ENCODE results near the gene GBX1. TPM values are rescaled to one million over a fixed set of nuclear protein-coding genes. Genes with fewer than 3 reads are reported as not detected.

The GBX1 gene
- total and polyA plus RNA-seq, 2 donors (not counting 3 experiments of a cell fraction or from before 2014, with no cell fraction given), result not detected

DNA sequence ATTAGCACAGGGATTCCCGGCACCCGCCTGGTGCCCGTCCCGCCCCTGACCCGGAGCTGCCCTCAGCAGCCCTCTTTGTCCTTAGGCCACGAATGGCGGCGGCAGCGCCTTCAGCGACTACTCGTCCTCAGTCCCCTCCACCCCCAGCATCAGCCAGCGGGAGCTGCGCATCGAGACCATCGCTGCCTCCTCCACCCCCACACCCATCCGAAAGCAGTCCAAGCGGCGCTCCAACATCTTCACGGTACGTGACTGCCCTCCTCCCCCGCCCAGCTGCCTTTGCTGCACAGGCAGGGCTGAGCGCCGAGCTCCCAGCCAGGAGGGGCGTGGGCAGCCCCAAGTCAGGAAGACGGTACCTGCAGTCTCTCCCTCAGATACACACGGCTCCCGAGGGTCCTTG, 47.6 kb downstream of the GBX1 start:
- Histone ChIP-seq H3K4me3 (replicated peaks in 1 of 3; ENCODE audit: insufficient read depth in 1 of 3, low read depth in 1 of 3, low read length in 3 of 3) (no peak overlapping the region), H3K4me2 (ENCODE audit: insufficient read depth, low read length) (no peak overlapping the region), H3K79me2 (ENCODE audit: control insufficient read depth, insufficient read depth, low read length) (peaks cover 21% of the 10 kb centered on the region), H2AFZ (ENCODE audit: low read depth, low read length) (no peak overlapping the region), H3K9me3 (replicated peaks; ENCODE audit: control insufficient read depth, insufficient read depth, low read length) (no peaks in the 10 kb centered on the region), H3K9ac (replicated peaks; ENCODE audit: extremely low read depth, insufficient read depth, low read length) (no peak overlapping the region), H3K4me1 (ENCODE audit: control insufficient read depth, extremely low read depth, insufficient read depth, low read length) (peaks cover 9% of the 10 kb centered on the region), H4K20me1 (replicated peaks; ENCODE audit: control insufficient read depth, extremely low read depth, insufficient read depth, low read length) (peaks cover 2% of the 10 kb centered on the region), H3K27ac (ENCODE audit: insufficient read depth, low read depth, low read length) (no peak overlapping the region), H3K27me3 (ENCODE audit: control insufficient read depth in 2 of 2, insufficient read depth in 2 of 2, low read length in 2 of 2) (no peaks in the 10 kb centered on the region), H3K36me3 (ENCODE audit: control insufficient read depth in 2 of 2, extremely low read depth in 1 of 2, insufficient read depth in 2 of 2, low read length in 2 of 2) (peaks cover 11 to 56% of the 10 kb centered on the region in 2 experiments), H3K9me1 (replicated peaks; ENCODE audit: control insufficient read depth, extremely low read depth, insufficient read depth, low read length) (no peaks in the 10 kb centered on the region)
- dilution Hi-C loops (cut with MboI; ENCODE audit: extremely low pct_ligation_motif_present, low sequenced_read_pairs), result no loop called here
- intact Hi-C loops (cut with micrococcal nuclease), result no loop called here
- no TSS peak for BruUV-seq (replicated peaks)
- FAIRE-seq (no peak), DNase-seq (ENCODE audit: low read depth, low spot score) (no peak)
- TF ChIP-seq POLR2A (IDR thresholded peaks at IDR 0.05; ENCODE audit: low read depth, low read length) (no peak), EZH2 (IDR thresholded peaks at IDR 0.05; ENCODE audit: borderline replicate concordance, low read depth, low read length, severe bottlenecking) (no peak)
- POLR2A ChIA-PET, result no interaction called here
- CTCF ChIA-PET, result no interaction called here

DNA sequence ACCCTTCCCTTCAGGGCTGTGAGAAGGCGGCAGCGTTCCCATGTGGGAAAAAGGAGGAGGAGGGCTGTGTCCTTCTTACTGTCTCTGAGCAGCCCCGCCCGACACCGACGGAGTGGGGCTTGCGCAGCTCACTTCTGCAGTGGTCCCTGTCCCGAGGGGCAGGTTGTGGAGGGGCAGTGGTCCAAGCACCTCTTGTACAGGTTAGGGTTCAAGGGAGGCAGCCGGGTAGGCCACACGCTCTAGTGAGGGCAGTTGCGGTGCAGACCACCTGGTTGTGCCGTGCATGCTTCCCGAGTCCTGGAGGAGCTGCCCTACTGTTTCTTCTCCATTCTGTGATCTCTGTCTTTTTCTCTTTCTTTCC, 48.5 kb downstream of the GBX1 start:
- Histone ChIP-seq H3K9me1 (replicated peaks; ENCODE audit: control insufficient read depth, extremely low read depth, insufficient read depth, low read length) (no peaks in the 10 kb centered on the region), H3K79me2 (ENCODE audit: control insufficient read depth, insufficient read depth, low read length) (peaks cover 25% of the 10 kb centered on the region), H3K4me2 (ENCODE audit: insufficient read depth, low read length) (no peak overlapping the region), H4K20me1 (replicated peaks; ENCODE audit: control insufficient read depth, extremely low read depth, insufficient read depth, low read length) (no peaks in the 10 kb centered on the region), H3K9me3 (replicated peaks; ENCODE audit: control insufficient read depth, insufficient read depth, low read length) (no peaks in the 10 kb centered on the region), H3K36me3 (ENCODE audit: control insufficient read depth in 2 of 2, extremely low read depth in 1 of 2, insufficient read depth in 2 of 2, low read length in 2 of 2) (peaks cover 9 to 47% of the 10 kb centered on the region in 2 experiments), H3K4me1 (ENCODE audit: control insufficient read depth, extremely low read depth, insufficient read depth, low read length) (peaks cover 14% of the 10 kb centered on the region), H3K27ac (ENCODE audit: insufficient read depth, low read depth, low read length) (no peak overlapping the region), H3K9ac (replicated peaks; ENCODE audit: extremely low read depth, insufficient read depth, low read length) (no peak overlapping the region), H2AFZ (ENCODE audit: low read depth, low read length) (no peak overlapping the region), H3K27me3 (ENCODE audit: control insufficient read depth in 2 of 2, insufficient read depth in 2 of 2, low read length in 2 of 2) (no peaks in the 10 kb centered on the region), H3K4me3 (replicated peaks in 1 of 3; ENCODE audit: insufficient read depth in 1 of 3, low read depth in 1 of 3, low read length in 3 of 3) (no peak overlapping the region)
- POLR2A ChIA-PET, result no interaction called here
- FAIRE-seq, result no peak
- dilution Hi-C loops (cut with MboI; ENCODE audit: extremely low pct_ligation_motif_present, low sequenced_read_pairs), result no loop called here
- CTCF ChIA-PET, result no interaction called here
- TF ChIP-seq POLR2AphosphoS5 (IDR thresholded peaks at IDR 0.05; ENCODE audit: insufficient read depth, low read depth, low read length), result no peak
- no peak for TF ChIP-seq JUN (IDR thresholded peaks at IDR 0.05; ENCODE audit: borderline replicate concordance, insufficient read depth, insufficient read length, low read depth)
- no peak for TF ChIP-seq FOS (IDR thresholded peaks at IDR 0.05; ENCODE audit: borderline replicate concordance, insufficient read depth, low read length)
- no peak for TF ChIP-seq POLR2A (IDR thresholded peaks at IDR 0.05; ENCODE audit: low read depth, low read length)
- no peak for TF ChIP-seq GATA2 (IDR thresholded peaks at IDR 0.05; ENCODE audit: insufficient read depth, insufficient read length, low read depth, low read length)
- no peak for TF ChIP-seq EZH2 (IDR thresholded peaks at IDR 0.05; ENCODE audit: borderline replicate concordance, low read depth, low read length, severe bottlenecking)
- no peak for TF ChIP-seq MYC (IDR thresholded peaks at IDR 0.05; ENCODE audit: low read depth, low read length)
- TF ChIP-seq, protein P1, sequence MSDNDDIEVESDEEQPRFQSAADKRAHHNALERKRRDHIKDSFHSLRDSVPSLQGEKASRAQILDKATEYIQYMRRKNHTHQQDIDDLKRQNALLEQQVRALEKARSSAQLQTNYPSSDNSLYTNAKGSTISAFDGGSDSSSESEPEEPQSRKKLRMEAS (IDR thresholded peaks at IDR 0.05; ENCODE audit: insufficient read depth, insufficient read length), result no peak
- TF ChIP-seq, protein P2, sequence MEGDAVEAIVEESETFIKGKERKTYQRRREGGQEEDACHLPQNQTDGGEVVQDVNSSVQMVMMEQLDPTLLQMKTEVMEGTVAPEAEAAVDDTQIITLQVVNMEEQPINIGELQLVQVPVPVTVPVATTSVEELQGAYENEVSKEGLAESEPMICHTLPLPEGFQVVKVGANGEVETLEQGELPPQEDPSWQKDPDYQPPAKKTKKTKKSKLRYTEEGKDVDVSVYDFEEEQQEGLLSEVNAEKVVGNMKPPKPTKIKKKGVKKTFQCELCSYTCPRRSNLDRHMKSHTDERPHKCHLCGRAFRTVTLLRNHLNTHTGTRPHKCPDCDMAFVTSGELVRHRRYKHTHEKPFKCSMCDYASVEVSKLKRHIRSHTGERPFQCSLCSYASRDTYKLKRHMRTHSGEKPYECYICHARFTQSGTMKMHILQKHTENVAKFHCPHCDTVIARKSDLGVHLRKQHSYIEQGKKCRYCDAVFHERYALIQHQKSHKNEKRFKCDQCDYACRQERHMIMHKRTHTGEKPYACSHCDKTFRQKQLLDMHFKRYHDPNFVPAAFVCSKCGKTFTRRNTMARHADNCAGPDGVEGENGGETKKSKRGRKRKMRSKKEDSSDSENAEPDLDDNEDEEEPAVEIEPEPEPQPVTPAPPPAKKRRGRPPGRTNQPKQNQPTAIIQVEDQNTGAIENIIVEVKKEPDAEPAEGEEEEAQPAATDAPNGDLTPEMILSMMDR (IDR thresholded peaks at IDR 0.05; ENCODE audit: extremely low read depth in 1 of 2, insufficient read depth in 1 of 2, low read depth in 1 of 2, low read length in 2 of 2), result no peak
- no TSS peak for BruUV-seq (replicated peaks)
- no peak for DNase-seq (ENCODE audit: low read depth, low spot score)
- intact Hi-C loops (cut with micrococcal nuclease), result no loop called here

All from endothelial cell of umbilical vein (primary cell).